HCT116 (cell line): ENCODE data around the gene ROCK2. TPM values are rescaled to one million over a fixed set of nuclear protein-coding genes. Genes with fewer than 3 reads are reported as not detected.

ENCODE experiments used
- ATAC-seq: fragments of 200-7000 bp; cut with Tn5 transposase; 2 replicates; pipeline ENCODE4 v1.9.1; 2020; ENCODE audit warnings: mild to moderate bottlenecking, moderate library complexity
- BruUV-seq: library from RNA; stranded (reverse); fragments of 400-500 nt; replicated peaks from 2 replicates; lab custom pipeline; 2021; lab: Mats Ljungman, UMichigan
- CTCF ChIA-PET: fragments of 300-600 bp; sonication (Branson Sonifier 250); formaldehyde crosslinking; loops from one replicate; lab custom pipeline; 2021; ENCODE audit warnings: antibody characterized with exemption; lab: Charles Lee
- POLR2A ChIA-PET: fragments of 300-600, 350-600 bp; sonication (Branson Sonifier 250); formaldehyde crosslinking; loops from one replicate; lab custom pipeline; 2021; ENCODE audit warnings: antibody characterized with exemption; lab: Charles Lee
- RAD21 ChIA-PET, 2 experiments: fragments of 300-600 bp; sonication (Branson Sonifier 250); formaldehyde crosslinking; loops; one replicate each; lab custom pipeline; 2023; ENCODE audit warnings: low total read pairs in 2 of 2; ENCODE audit not compliant: uncharacterized antibody in 2 of 2, unreplicated experiment in 2 of 2, low non-redundant PET in 1 of 2; lab: Charles Lee
- DNase-seq: peaks from one replicate; pipeline ENCODE4 v3.0.0-alpha.2; 2010; ENCODE audit warnings: low read depth, low spot score
- H2AFZ ChIP-seq: fragments of 200-600 bp; shearing (Covaris generic), sonication (generic); 2 replicates; pipeline ENCODE4 v1.6.1; 2017; ENCODE audit warnings: low read depth, mixed run types, mixed read lengths, antibody characterized with exemption, low read length; ENCODE audit not compliant: poor library complexity, severe bottlenecking
- H3K27ac ChIP-seq: 2 replicates; pipeline ENCODE4 v1.5.1; 2012; ENCODE audit warnings: low read depth, low read length
- H3K27me3 ChIP-seq: fragments of 200-600 bp; sonication (generic); 2 replicates; pipeline ENCODE4 v1.6.1; 2016; ENCODE audit warnings: mixed run types, low read length, mixed read lengths; ENCODE audit not compliant: insufficient read depth
- H3K36me3 ChIP-seq, 2 experiments: fragments of 200-500 bp in 1 of 2; fragments of 200-600 bp in 1 of 2; sonication (Bioruptor generic) in 1 of 2; sonication (generic) in 1 of 2; 2 replicates each; pipeline versions ENCODE4 v1.5.1 to v1.6.1; 2014 to 2016; ENCODE audit warnings: low read length in 2 of 2, inconsistent platforms in 1 of 2, mixed read lengths in 1 of 2, mixed run types in 1 of 2; ENCODE audit not compliant: insufficient read depth in 2 of 2, control insufficient read depth in 1 of 2
- H3K4me1 ChIP-seq, 2 experiments: fragments of 200-600 bp in 1 of 2; sonication (generic) in 1 of 2; 2 replicates each; pipeline versions ENCODE4 v1.5.1 to v1.6.1; 2012 to 2017; ENCODE audit warnings: low read length in 2 of 2, inconsistent platforms in 1 of 2, mild to moderate bottlenecking in 1 of 2, mixed read lengths in 1 of 2, mixed run types in 1 of 2, moderate library complexity in 1 of 2; ENCODE audit not compliant: insufficient read depth in 2 of 2, control insufficient read depth in 1 of 2
- H3K4me2 ChIP-seq: fragments of 200-600 bp; sonication (generic); 2 replicates; pipeline ENCODE4 v1.6.1; 2017; ENCODE audit warnings: mixed run types, low read length, mixed read lengths
- H3K4me3 ChIP-seq, 2 experiments: fragments of 200-600 bp in 1 of 2; sonication (generic) in 1 of 2; replicated peaks in 1 of 2; 2 replicates each; pipeline ENCODE4 v1.5.1; 2011 to 2016; ENCODE audit warnings: low read length in 2 of 2, control low read depth in 1 of 2, low read depth in 1 of 2, mild to moderate bottlenecking in 1 of 2, mixed read lengths in 1 of 2, mixed run types in 1 of 2
- H3K79me2 ChIP-seq: fragments of 200-600 bp; sonication (generic); 2 replicates; pipeline ENCODE4 v1.6.1; 2017; ENCODE audit warnings: mild to moderate bottlenecking, mixed run types, low read length, moderate library complexity, mixed read lengths; ENCODE audit not compliant: insufficient read depth
- H3K9ac ChIP-seq: fragments of 200-600 bp; sonication (generic); 2 replicates; pipeline ENCODE4 v1.6.1; 2016; ENCODE audit warnings: low read length, mixed read lengths
- H3K9me2 ChIP-seq: fragments of 200-600 bp; sonication (generic), shearing (Covaris generic); 2 replicates; pipeline ENCODE4 v1.6.1; 2017; ENCODE audit warnings: mixed run types, mild to moderate bottlenecking, moderate library complexity; ENCODE audit not compliant: insufficient read depth
- H3K9me3 ChIP-seq, 2 experiments: fragments of 200-500 bp in 1 of 2; fragments of 200-600 bp in 1 of 2; sonication (Bioruptor generic) in 1 of 2; sonication (generic) in 1 of 2; 2 replicates each; pipeline ENCODE4 v1.6.1; 2014 to 2017; ENCODE audit warnings: low read length in 2 of 2, mixed read lengths in 2 of 2, inconsistent platforms in 1 of 2, low read depth in 1 of 2, mild to moderate bottlenecking in 1 of 2, mixed run types in 1 of 2, moderate library complexity in 1 of 2; ENCODE audit not compliant: control insufficient read depth in 1 of 2, insufficient read depth in 1 of 2
- H4K20me1 ChIP-seq: fragments of 200-600 bp; sonication (generic), shearing (Covaris generic); 2 replicates; pipeline ENCODE4 v1.6.1; 2017; ENCODE audit warnings: mixed run types, mild to moderate bottlenecking, moderate library complexity; ENCODE audit not compliant: insufficient read depth
- CBX3 ChIP-seq: IDR thresholded peaks from 2 replicates; pipeline ENCODE4 v1.6.1; 2012; ENCODE audit warnings: low read depth
- CEBPB ChIP-seq: IDR thresholded peaks from 2 replicates; pipeline ENCODE4 v1.6.1; 2012; ENCODE audit warnings: low read depth
- CTCF ChIP-seq, 3 experiments: fragments of 200-600 bp in 1 of 3; sonication (generic) in 1 of 3; IDR thresholded peaks in 2 of 3; conservative IDR thresholded peaks in 1 of 3; 2 replicates each; pipeline ENCODE4 v1.5.1; 2012 to 2017; ENCODE audit warnings: low read depth in 2 of 3, low read length in 2 of 3, antibody characterized with exemption in 1 of 3, borderline replicate concordance in 1 of 3, control low read depth in 1 of 3, mild to moderate bottlenecking in 1 of 3, mixed read lengths in 1 of 3, mixed run types in 1 of 3, moderate library complexity in 1 of 3; ENCODE audit not compliant: insufficient read depth in 1 of 3
- ELF1 ChIP-seq: IDR thresholded peaks from 2 replicates; pipeline ENCODE4 v1.6.1; 2012; ENCODE audit warnings: low read depth, borderline replicate concordance
- EZH2 ChIP-seq: fragments of 200-600 bp; sonication (generic); IDR thresholded peaks from 2 replicates; pipeline ENCODE4 v1.6.1; 2017; ENCODE audit warnings: antibody characterized with exemption, mixed run types
- EZH2phosphoT487 ChIP-seq: fragments of 200-600 bp; IDR thresholded peaks from 2 replicates; pipeline ENCODE4 v1.6.1; 2018; ENCODE audit warnings: antibody characterized with exemption, borderline replicate concordance
- FOSL1 ChIP-seq: IDR thresholded peaks from 2 replicates; pipeline ENCODE4 v1.6.1; 2012; ENCODE audit warnings: low read depth
- JUND ChIP-seq: IDR thresholded peaks from 2 replicates; pipeline ENCODE4 v1.6.1; 2012
- POLR2A ChIP-seq: IDR thresholded peaks from 2 replicates; pipeline ENCODE4 v1.7.0; 2011; ENCODE audit warnings: borderline replicate concordance; ENCODE audit not compliant: insufficient read depth, insufficient read length; ENCODE audit errors: extremely low read depth
- POLR2AphosphoS5 ChIP-seq: IDR thresholded peaks from 2 replicates; pipeline ENCODE4 v1.6.1; 2011; ENCODE audit warnings: mild to moderate bottlenecking, low read depth, low read length, moderate library complexity
- RAD21 ChIP-seq: IDR thresholded peaks from 2 replicates; pipeline ENCODE4 v1.6.1; 2012; ENCODE audit warnings: low read depth, mild to moderate bottlenecking
- REST ChIP-seq: IDR thresholded peaks from 2 replicates; pipeline ENCODE4 v1.6.1; 2012; ENCODE audit warnings: low read depth
- SP1 ChIP-seq: IDR thresholded peaks from 2 replicates; pipeline ENCODE4 v1.6.1; 2012; ENCODE audit warnings: low read depth
- SRF ChIP-seq: IDR thresholded peaks from 2 replicates; pipeline ENCODE4 v1.6.1; 2012; ENCODE audit warnings: low read depth
- TCF7L2 ChIP-seq: IDR thresholded peaks from 2 replicates; pipeline ENCODE4 v1.7.0; 2011; ENCODE audit warnings: borderline replicate concordance, inconsistent platforms; ENCODE audit not compliant: insufficient read depth, insufficient read length; ENCODE audit errors: extremely low read depth
- ZFX ChIP-seq: fragments of 450-650 bp; IDR thresholded peaks from 2 replicates; pipeline ENCODE4 v1.6.1; 2017
- intact Hi-C: fragments of 100-400 bp; cut with micrococcal nuclease; formaldehyde crosslinking; loops from 2 replicates; pipeline ENCODE4 v1.10.0; 2022
- total RNA-seq: library from RNA; stranded (reverse); gene quantifications from one replicate; pipeline ENCODE4 v1.2.1, GENCODE V29; 2021; ENCODE audit not compliant: unreplicated experiment

The ROCK2 gene
- total RNA-seq, 1 experiment from 2014 or later: 48.0 TPM

- no peak for TF ChIP-seq FOSL1
- Histone ChIP-seq H3K4me1 (peaks cover 0 to 7% of the 10 kb centered on the region in 2 experiments; a peak in 1 of 4 replicates), H3K4me2 (no peak overlapping the region), H3K27ac (no peak overlapping the region), H3K4me3 (no peak overlapping the region), H2AFZ (no peak overlapping the region), H3K9me2 (no peaks in the 10 kb centered on the region), H3K36me3 (no peaks in the 10 kb centered on the region), H3K9me3 (no peaks in the 10 kb centered on the region), H3K79me2 (peaks cover 94% of the 10 kb centered on the region), H3K9ac (no peak overlapping the region), H4K20me1 (peaks cover 21% of the 10 kb centered on the region; the same call in 1 of the 2 replicates), H3K27me3 (no peaks in the 10 kb centered on the region)
- intact Hi-C loops: loop anchor here (5.0 kb wide), 1 partner anchor 38 kb away; no protein-coding TSS in a partner anchor
- DNase-seq (no peak), ATAC-seq (no peak)
- BruUV-seq: no TSS peak
- RAD21 ChIA-PET: no interaction called here
- CTCF ChIA-PET: no interaction called here
- POLR2A ChIA-PET: no interaction called here
These were observed 13.8 kb downstream of the ROCK2 start for GRCh38 chr2:11330457-11331142.

- Histone ChIP-seq H3K4me1 (peaks cover 0 to 7% of the 10 kb centered on the region in 2 experiments; a peak in 1 of 4 replicates), H3K9me2 (no peaks in the 10 kb centered on the region), H3K4me3 (no peak overlapping the region), H3K9me3 (no peaks in the 10 kb centered on the region), H3K27ac (no peak overlapping the region), H3K36me3 (no peaks in the 10 kb centered on the region), H3K27me3 (no peaks in the 10 kb centered on the region), H2AFZ (no peak overlapping the region), H4K20me1 (peaks cover 21% of the 10 kb centered on the region; the same call in 1 of the 2 replicates), H3K79me2 (peaks cover 94% of the 10 kb centered on the region), H3K9ac (no peak overlapping the region), H3K4me2 (no peak overlapping the region)
- no peak for ATAC-seq
- DNase-seq: no peak
- intact Hi-C loops: loop anchor here (5.0 kb wide), 1 partner anchor 37 kb away; no protein-coding TSS in a partner anchor
- POLR2A ChIA-PET: no interaction called here
- CTCF ChIA-PET: no interaction called here
- no TSS peak for BruUV-seq
- RAD21 ChIA-PET: no interaction called here
- TF ChIP-seq EZH2phosphoT487: no peak
- no peak for TF ChIP-seq CTCF (IDR thresholded peaks at IDR 0.05 in 2 of 3, conservative IDR thresholded peaks at IDR 0.05 in 1 of 3; ENCODE audit: borderline replicate concordance in 1 of 3, insufficient read depth in 1 of 3, low read depth in 2 of 3, low read length in 2 of 3)
- TF ChIP-seq POLR2AphosphoS5: no peak
- no peak for TF ChIP-seq JUND
- TF ChIP-seq SP1: no peak
- TF ChIP-seq FOSL1: no peak
- TF ChIP-seq CEBPB: no peak
- TF ChIP-seq RAD21: no peak
- TF ChIP-seq ZFX: no peak
- no peak for TF ChIP-seq CBX3
- no peak for TF ChIP-seq ELF1
- no peak for TF ChIP-seq TCF7L2
- no peak for TF ChIP-seq SRF
- no peak for TF ChIP-seq POLR2A
- TF ChIP-seq EZH2: no peak
- TF ChIP-seq REST: no peak
These were observed 14.7 kb downstream of the ROCK2 start for GRCh38 chr2:11329776-11330175.
